MM.1S (cell line): ENCODE results near the gene KCNB1.

Source experiments
- DNase-seq: peaks from one replicate; pipeline ENCODE4 v3.0.0-alpha.2; 2015
- H2AFZ ChIP-seq: fragments of 300-600 bp; sonication (generic); 2 replicates; pipeline ENCODE4 v1.6.0; 2016; ENCODE audit warnings: antibody characterized with exemption, low read length
- H3F3A ChIP-seq: fragments of 300-600 bp; sonication (generic); 2 replicates; pipeline ENCODE4 v1.6.1; 2016; ENCODE audit warnings: mild to moderate bottlenecking, antibody characterized with exemption, low read length, moderate library complexity, mixed read lengths; ENCODE audit not compliant: insufficient read depth
- H3K27ac ChIP-seq: fragments of 300-600 bp; sonication (generic); 2 replicates; pipeline ENCODE4 v1.5.1; 2016; ENCODE audit warnings: mild to moderate bottlenecking, low read length
- H3K27me3 ChIP-seq: fragments of 300-600 bp; sonication (generic); replicated peaks from 2 replicates; pipeline ENCODE4 v1.6.0; 2016; ENCODE audit warnings: low read length; ENCODE audit not compliant: insufficient read depth
- H3K36me3 ChIP-seq: fragments of 300-600 bp; sonication (generic); replicated peaks from 2 replicates; pipeline ENCODE4 v1.6.1; 2016; ENCODE audit warnings: mild to moderate bottlenecking, low read length, mixed read lengths; ENCODE audit not compliant: insufficient read depth
- H3K4me1 ChIP-seq: fragments of 300-600 bp; sonication (generic); 2 replicates; pipeline ENCODE4 v1.6.1; 2016; ENCODE audit warnings: low read length, mixed read lengths
- H3K4me2 ChIP-seq: fragments of 300-600 bp; sonication (generic); 2 replicates; pipeline ENCODE4 v1.6.0; 2016; ENCODE audit warnings: low read depth, low read length
- H3K4me3 ChIP-seq: fragments of 300-600 bp; sonication (generic); 2 replicates; pipeline ENCODE4 v1.5.1; 2016; ENCODE audit warnings: low read length, mixed read lengths
- H3K79me2 ChIP-seq: fragments of 300-600 bp; sonication (generic); 2 replicates; pipeline ENCODE4 v1.6.1; 2016; ENCODE audit warnings: mixed run types, low read length, mixed read lengths
- H3K9ac ChIP-seq: fragments of 300-600 bp; sonication (generic); 2 replicates; pipeline ENCODE4 v1.6.1; 2016; ENCODE audit warnings: low read length, mixed read lengths
- H3K9me2 ChIP-seq: fragments of 300-600 bp; sonication (generic); replicated peaks from 2 replicates; pipeline ENCODE4 v1.6.1; 2016; ENCODE audit warnings: mild to moderate bottlenecking, low read length, mixed read lengths; ENCODE audit not compliant: insufficient read depth
- H3K9me3 ChIP-seq: fragments of 300-600 bp; sonication (generic); replicated peaks from 2 replicates; pipeline ENCODE4 v1.6.1; 2016; ENCODE audit warnings: mild to moderate bottlenecking, low read length, mixed read lengths; ENCODE audit not compliant: insufficient read depth
- H4K20me1 ChIP-seq: fragments of 300-600 bp; sonication (generic); 2 replicates; pipeline ENCODE4 v1.6.1; 2016; ENCODE audit warnings: mild to moderate bottlenecking, low read length, moderate library complexity, mixed read lengths; ENCODE audit not compliant: insufficient read depth
- CTCF ChIP-seq: fragments of 300-600 bp; sonication (generic); IDR thresholded peaks from 2 replicates; pipeline ENCODE4 v1.5.1; 2016; ENCODE audit warnings: antibody characterized with exemption, low read length, mixed read lengths
- EZH2 ChIP-seq: fragments of 300-600 bp; sonication (generic); optimal IDR thresholded peaks from 2 replicates; pipeline ENCODE3; 2017; ENCODE audit warnings: low read depth, mild to moderate bottlenecking, antibody characterized with exemption, low read length, mixed read lengths
- EZH2phosphoT487 ChIP-seq: fragments of 300-600 bp; sonication (generic); IDR thresholded peaks from 2 replicates; pipeline ENCODE4 v1.6.1; 2018; ENCODE audit warnings: antibody characterized with exemption, low read length

Gene KCNB1

GRCh38 chr20:49445176-49445575 is 37.3 kb downstream of the KCNB1 start:
- Histone ChIP-seq H3K27me3 (no peaks in the 10 kb centered on the region; the same call in 1 of the 2 replicates), H3F3A (no peaks in the 10 kb centered on the region), H3K9ac (no peak overlapping the region), H3K4me2 (no peak overlapping the region), H4K20me1 (no peaks in the 10 kb centered on the region), H3K4me1 (no peaks in the 10 kb centered on the region), H2AFZ (no peak overlapping the region), H3K27ac (no peak overlapping the region), H3K79me2 (no peaks in the 10 kb centered on the region), H3K9me2 (no peaks in the 10 kb centered on the region), H3K4me3 (no peak overlapping the region), H3K36me3 (no peaks in the 10 kb centered on the region), H3K9me3 (no peaks in the 10 kb centered on the region)
- TF ChIP-seq CTCF = no peak
- TF ChIP-seq EZH2phosphoT487 = no peak
- no peak for TF ChIP-seq EZH2
- DNase-seq = no peak

GRCh38 chr20:49444553-49444990 is 37.9 kb downstream of the KCNB1 start:
- TF ChIP-seq EZH2 (no peak), EZH2phosphoT487 (no peak), CTCF (no peak)
- H4K20me1 ChIP-seq = no peaks in the 10 kb centered on the region

GRCh38 chr20:49437057-49437456 is 45.4 kb downstream of the KCNB1 start:
- no peaks in the 10 kb centered on the region for H3K4me1 ChIP-seq
- no peak overlapping the region for H2AFZ ChIP-seq
- no peaks in the 10 kb centered on the region for H3K36me3 ChIP-seq
- no peak overlapping the region for H3K27ac ChIP-seq
- H3K4me2 ChIP-seq = no peak overlapping the region
- no peaks in the 10 kb centered on the region for H3K9me3 ChIP-seq
- no peak overlapping the region for H3K4me3 ChIP-seq
- H3K9me2 ChIP-seq = no peaks in the 10 kb centered on the region
- no peak overlapping the region for H3K9ac ChIP-seq
- TF ChIP-seq CTCF (no peak), EZH2phosphoT487 (no peak), EZH2 (no peak)
- H3K27me3 ChIP-seq = no peaks in the 10 kb centered on the region
- no peaks in the 10 kb centered on the region for H4K20me1 ChIP-seq
- H3K79me2 ChIP-seq = no peaks in the 10 kb centered on the region
- no peak for DNase-seq
- H3F3A ChIP-seq = no peaks in the 10 kb centered on the region

More at GRCh38 chr20:49444553-49444990, 37.9 kb downstream of the KCNB1 start:
- H3K4me3 ChIP-seq = no peak overlapping the region
- no peaks in the 10 kb centered on the region for H3K9me3 ChIP-seq
- no peak overlapping the region for H2AFZ ChIP-seq
- H3K4me1 ChIP-seq = no peaks in the 10 kb centered on the region
- no peak overlapping the region for H3K9ac ChIP-seq
- H3F3A ChIP-seq = no peaks in the 10 kb centered on the region
- no peak overlapping the region for H3K4me2 ChIP-seq
- H3K36me3 ChIP-seq = no peaks in the 10 kb centered on the region
- H3K27me3 ChIP-seq = no peaks in the 10 kb centered on the region; the same call in 1 of the 2 replicates
- H3K79me2 ChIP-seq = no peaks in the 10 kb centered on the region
- H3K27ac ChIP-seq = no peak overlapping the region
- no peak for DNase-seq
- H3K9me2 ChIP-seq = no peaks in the 10 kb centered on the region

- no peak overlapping the region for H3K27ac ChIP-seq
- H3K27me3 ChIP-seq = no peaks in the 10 kb centered on the region
- no peaks in the 10 kb centered on the region for H3K9me2 ChIP-seq
- no peak overlapping the region for H3K4me3 ChIP-seq
- H3K4me1 ChIP-seq = no peaks in the 10 kb centered on the region
- H3K9ac ChIP-seq = no peak overlapping the region
- no peaks in the 10 kb centered on the region for H3K79me2 ChIP-seq
- no peak overlapping the region for H2AFZ ChIP-seq
- H3K9me3 ChIP-seq = no peaks in the 10 kb centered on the region
- DNase-seq = no peak
- no peaks in the 10 kb centered on the region for H4K20me1 ChIP-seq
- no peak overlapping the region for H3K4me2 ChIP-seq
- no peaks in the 10 kb centered on the region for H3F3A ChIP-seq
- no peak for TF ChIP-seq CTCF
- TF ChIP-seq EZH2phosphoT487 = no peak
- TF ChIP-seq EZH2 = no peak
- no peaks in the 10 kb centered on the region for H3K36me3 ChIP-seq
These were observed 46.8 kb downstream of the KCNB1 start for GRCh38 chr20:49435639-49436038.
